Glomerular visceral epithelial cell (primary cell): ENCODE measurements around the gene XPOT.

Source experiments
- DNase-seq: peaks from one replicate; pipeline ENCODE4 v3.0.0-alpha.2; 2016; ENCODE audit errors: extremely low spot score

Gene XPOT

DNA sequence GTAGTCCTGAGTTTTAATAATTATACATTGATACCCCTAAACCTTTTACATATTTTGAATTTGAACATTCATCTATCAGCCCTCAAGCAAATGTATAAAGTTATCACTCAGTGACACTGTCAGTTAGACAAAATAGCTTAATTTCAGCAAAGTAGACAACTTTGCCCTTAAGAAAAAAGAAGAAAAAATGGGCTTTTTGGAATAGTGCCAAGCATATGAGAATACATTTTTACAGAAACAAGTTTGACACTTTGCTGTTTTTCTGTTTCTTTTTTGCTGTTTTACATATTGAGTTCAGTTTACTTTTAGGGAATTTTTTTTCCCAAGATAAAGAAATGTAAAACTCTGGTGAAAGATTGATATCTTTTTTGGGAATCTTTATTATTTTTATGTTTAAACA lies 62.0 kb downstream of the XPOT start:
- DNase-seq: no peak

DNA sequence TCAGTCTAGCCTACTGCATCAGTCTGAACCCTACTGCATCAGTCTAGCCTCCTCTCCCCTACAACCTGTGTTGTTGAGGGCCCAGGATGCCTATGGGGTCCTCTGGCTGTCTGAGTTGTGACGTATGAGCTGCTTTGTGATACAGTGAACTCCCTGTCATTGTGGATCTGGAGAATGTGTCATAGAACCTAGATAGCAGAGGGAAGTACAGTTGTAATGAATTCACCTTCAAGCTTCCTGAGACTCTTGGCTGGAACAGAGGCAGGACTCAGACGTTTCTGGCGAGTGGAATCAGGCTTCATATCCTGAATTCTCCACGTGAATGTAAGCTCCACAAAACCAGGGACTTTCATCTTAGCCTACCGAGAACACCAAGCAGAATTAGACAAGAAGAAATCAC lies 64.8 kb downstream of the XPOT start:
- DNase-seq: no peak

DNA sequence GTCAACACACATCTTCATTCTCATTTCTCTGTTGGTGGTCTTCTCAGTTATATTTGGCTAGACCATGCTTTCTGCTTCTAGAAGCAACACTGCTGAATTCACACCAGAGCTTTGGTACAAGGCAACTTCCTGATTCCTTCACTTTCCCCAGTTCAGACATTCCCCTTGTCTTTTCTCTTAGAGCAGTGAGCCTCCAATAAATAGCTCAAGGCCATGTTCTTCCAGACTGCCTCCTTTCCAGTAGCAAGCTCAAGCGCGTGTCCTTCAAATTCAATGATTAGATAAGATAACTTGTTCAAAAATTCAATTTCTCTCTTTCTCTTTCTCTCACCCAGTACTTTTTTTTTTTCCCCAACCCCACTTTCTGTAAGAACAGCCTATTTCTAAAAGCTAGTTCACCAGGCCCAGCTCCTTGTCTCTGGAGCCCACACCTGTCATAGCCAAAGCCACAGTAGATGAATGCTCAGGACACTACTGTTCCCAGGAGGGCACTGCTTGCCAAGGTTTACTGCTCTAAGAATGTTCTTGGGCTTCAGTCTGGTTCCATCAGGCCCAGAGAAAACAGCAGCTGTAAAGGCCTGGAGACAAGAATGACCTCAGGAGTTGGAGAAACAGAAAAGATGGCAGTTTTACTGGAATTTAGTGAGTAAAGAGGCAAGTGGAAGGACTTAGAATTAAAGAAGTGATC lies 65.4 kb downstream of the XPOT start:
- DNase-seq: no peak

DNA sequence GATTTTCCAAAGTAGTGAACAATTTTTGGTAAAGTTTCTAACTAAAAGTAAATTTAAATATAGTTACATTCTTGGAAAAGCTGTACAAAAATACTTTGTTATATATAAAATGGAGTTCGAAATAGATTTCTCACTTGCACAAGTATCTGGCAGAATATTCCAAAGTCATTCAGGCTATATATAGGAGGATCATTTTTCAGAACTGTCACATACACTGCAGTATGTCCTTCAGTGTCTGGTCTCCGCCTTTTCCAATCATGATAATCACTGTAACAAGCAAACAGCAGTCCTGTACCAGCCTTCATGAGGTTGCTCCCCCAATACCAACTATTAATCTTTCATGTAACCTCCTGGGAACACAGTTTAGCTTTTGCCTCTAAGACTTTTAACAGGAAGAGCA lies 66.3 kb downstream of the XPOT start:
- DNase-seq: no peak

DNA sequence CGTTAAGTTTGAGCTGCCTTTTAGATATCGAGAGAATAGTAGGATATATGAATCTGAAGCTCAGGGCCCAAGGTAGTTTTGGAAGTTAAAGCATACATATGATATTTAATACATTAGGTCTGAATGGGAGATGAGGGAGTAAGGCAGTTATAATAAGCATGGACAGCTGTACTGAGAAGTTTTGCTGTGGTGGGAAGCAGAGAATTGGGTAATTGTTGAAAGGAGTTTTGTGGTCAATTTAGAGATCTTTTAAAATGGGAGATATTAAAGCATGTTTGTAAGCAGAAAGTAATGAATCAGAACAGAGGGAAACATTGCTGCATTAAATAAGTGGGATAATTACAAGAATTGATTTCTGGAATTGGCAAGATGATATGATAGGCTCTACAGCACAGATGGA lies 69.0 kb downstream of the XPOT start:
- DNase-seq: no peak

DNA sequence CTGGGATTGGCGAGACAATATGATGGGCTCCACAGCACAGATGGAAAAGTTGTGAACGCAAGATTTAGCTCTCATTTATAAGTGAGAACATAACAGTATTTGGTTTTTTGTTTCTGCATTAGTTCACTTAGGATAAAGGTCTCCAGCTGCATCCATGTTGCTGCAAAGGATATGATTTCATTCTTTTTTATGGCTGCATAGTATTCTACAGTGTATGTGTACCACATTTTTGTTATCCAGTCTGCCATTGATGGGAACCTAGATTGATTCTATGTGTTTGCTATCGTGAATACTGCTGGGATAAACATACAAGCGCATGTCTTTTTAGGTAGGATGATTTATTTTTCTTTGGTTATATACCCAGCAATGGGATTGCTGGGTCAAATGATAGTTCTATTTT lies 71.3 kb downstream of the XPOT start:
- no peak for DNase-seq

DNA sequence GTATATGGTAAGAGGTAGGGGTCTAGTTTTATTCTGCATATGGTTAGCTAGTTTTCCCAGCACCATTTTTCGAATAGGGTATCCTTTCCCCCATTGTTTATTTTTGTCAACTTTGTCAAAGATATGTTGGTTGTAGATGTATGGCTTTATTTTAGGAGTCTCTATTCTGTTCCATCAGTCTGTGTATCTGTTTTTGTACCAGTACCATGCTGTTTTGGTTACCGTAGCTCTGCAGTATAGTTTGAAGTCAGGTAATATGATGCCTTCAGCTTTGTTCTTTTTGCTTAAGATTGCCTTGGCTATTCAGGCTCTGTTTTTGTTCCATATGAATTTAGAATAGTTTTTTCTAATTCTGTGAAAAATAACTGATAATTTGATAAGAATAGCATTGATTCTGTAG lies 72.7 kb downstream of the XPOT start:
- DNase-seq: no peak

DNA sequence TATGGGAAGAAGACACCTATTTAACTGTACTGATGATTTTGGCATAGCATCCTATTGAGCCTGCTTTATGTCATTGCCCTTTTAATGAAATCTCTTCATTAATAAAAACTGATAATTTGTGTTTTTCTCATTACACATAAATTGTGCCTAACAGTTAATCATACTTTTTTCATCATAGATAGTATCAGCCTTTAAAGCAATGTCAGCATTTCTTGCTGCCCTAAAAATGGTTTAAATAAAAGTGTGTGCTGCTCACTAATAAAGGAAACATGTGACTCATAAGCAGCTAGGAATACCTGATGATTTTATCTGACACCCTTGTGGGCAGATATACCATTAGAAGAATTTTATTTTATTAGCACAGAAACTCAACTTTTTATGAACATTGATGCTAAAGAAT lies 74.5 kb downstream of the XPOT start:
- DNase-seq: no peak

DNA sequence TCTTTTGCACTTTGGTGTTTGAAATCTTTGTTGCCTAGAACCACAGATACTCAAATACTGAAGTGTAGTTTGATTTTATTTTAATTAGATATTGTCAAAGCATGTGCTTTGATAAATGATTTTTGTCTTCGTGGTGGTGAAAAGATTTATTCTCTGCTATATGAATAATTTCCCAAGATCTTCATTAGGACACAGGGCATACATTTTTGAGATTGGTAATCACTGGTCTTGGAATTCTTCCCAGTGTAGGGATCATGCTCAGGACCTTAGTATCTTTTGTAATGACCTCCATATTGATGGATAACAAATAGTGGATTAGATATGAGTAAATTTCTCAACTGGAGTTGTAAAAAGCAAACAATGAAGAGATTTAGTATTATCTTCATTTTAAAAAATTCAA lies 76.0 kb downstream of the XPOT start:
- DNase-seq: no peak

DNA sequence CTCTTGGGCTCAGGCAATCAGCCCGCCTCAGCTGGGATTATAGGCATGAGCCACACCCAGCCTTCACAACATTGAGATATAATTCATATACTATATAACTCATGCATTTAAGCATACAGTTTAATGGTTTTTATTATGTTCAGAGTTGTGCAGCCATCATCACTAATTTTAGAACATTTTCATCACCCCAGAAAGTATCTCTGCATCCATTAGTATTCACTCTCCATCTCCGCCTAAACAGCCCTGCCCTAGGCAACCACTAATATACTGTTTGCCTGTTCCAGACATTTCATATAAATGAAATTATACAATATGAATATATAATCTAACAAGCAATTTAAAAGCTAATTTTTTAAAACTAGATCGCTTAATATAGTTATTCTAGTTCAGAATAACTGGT lies 82.5 kb downstream of the XPOT start:
- no peak for DNase-seq

DNA sequence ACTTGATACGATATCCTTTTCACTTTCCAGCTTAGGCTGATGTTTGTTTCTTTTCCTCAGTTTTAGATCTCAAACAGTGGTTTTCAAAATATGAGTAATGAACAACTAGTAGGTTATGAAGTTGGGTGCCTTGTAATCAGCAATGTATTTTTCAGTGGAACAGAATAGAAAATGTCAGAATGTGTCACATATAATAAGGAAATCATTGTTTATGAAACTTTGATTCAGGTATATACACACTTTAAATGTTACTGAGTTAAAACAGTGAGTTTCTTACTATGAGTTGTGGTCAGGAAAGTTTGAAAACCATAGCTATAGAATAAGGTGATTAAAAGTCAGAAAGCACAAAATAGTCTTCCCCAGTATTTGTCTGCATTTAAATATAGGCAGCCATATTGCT lies 87.5 kb downstream of the XPOT start:
- DNase-seq: no peak

DNA sequence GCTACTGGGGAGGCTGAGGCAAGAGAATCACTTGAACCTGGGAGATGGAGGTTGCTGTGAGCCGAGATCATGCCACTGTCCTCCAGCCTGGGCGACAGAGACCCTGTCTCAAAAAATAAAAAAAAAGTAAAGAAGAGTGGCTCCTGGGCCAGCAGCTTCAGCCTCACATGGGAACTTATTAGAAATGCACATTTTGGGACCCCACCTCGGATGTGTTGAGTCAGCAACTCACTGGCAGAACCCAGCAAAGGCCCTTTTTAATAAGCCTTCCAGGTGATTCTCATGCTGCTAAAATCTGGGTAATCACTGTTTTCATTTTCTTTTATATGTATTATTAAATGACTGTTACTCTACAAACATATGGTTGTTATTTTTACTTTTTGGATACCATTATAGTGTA lies 89.3 kb downstream of the XPOT start:
- DNase-seq: no peak

DNA sequence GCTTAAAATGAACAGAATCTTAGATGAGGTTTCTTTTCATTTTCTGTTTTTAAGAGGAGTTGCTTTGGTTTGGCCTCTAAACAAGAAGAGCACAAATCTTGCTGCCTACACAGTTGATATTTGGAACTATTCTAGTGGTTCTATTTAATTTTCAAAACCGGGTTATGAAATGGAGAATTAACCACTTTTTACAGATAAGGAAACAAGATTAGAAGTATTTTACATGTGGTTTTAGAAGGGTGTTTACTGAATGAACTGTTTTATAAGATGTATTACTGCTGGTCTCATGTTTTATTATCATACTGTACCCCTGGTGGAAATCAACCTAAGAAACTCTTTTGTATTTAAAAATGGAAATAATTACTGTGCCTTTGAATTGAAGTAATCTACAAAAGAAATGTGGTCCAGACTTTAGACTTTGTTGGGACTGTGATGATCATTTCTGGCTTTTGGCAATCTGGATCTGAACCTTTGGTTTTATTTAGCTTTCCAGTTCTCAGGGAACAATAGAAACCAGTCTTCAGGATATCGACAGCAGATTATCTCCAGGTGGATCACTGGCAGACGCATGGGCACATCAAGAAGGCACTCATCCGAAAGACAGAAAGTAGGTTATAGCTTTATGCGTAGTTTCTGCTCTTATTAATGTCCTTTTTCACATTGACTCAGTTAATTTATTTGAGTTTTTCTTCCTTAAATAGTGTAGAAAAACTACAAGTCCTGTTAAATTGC lies 91.0 kb downstream of the XPOT start:
- DNase-seq: no peak

DNA sequence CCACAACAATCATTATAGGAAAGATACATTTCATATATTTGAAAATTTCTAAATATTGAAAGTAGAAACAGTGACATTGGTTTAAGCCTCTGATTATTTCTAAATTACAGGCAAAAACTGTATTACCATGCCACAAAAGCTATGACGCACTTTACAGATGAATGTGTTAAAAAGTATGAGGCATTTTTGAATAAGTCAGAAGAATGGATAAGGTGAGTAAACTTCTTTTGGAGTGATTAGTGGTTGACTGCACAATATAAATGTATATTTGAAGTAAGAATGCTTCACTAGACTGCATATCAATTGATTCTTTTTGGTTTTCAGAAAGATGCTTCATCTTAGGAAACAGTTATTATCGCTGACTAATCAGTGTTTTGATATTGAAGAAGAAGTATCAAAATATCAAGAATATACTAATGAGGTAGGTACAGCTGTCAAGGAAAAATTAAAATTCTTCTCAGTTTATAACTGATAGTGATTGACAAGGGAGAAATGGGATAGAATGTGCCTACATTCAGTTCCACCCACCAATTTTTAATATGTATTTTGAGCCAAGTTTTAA lies 92.7 kb downstream of the XPOT start:
- DNase-seq: no peak

DNA sequence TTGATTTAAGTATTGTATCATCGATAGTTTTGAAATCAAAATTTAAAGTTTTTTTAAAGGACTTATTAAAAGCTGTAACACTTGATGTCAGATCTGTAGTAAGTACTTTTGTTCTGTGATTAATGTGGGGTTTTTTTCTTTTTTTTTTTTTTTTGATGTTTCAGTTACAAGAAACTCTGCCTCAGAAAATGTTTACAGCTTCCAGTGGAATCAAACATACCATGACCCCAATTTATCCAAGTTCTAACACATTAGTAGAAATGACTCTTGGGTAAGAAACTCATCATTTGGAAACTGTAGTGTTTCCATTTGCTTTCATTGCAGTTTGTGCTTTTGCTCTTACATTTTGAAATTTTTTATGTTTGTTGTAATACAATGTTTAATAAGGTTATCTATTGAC lies 93.3 kb downstream of the XPOT start:
- DNase-seq: no peak

DNA sequence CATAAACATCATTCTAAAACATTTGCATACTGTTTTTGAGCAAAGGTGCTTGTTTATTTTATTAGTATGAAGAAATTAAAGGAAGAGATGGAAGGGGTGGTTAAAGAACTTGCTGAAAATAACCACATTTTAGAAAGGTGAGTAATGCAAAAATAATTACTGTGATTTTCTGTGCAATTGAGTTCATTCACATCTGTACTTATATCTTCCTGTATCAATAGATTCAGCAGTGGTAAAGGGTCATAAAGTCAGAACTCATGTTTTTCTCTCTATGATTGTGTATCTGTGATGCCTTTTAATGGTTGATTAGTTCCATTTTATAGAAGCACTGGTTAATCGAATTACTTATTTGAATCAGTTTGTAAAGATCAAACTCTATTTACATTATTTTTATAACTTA lies 93.7 kb downstream of the XPOT start:
- no peak for DNase-seq

DNA sequence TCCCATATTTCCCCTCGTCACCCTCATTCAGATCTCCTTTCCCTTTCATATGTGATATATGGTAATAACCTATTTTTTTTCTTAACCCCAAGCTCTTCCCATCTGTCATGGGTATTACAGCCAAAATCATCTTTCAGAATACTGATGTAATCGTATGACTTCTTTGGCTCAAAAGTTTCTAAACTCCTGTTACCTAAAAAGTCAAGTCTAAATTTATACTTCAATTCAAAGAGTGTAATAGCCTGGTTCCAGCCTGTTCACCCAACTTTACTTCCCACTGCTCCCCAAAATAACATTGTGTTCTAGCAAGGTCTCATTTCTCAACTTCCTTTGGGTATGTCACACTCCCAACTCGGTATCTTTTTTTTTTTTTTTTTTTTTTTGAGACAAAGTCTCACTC lies 96.2 kb downstream of the XPOT start:
- DNase-seq: no peak
